Type B pancreatic cell (in vitro differentiated cells): ENCODE data around the gene CLCN4. TPM values are rescaled to one million over a fixed set of nuclear protein-coding genes. Genes with fewer than 3 reads are reported as not detected.

Experiments used
- DNase-seq: peaks from one replicate; pipeline ENCODE4 v3.0.0; 2021; ENCODE audit warnings: mixed read lengths; ENCODE audit not compliant: unreplicated experiment; ENCODE audit errors: extremely low spot score
- H3K27ac Mint-ChIP-seq: 2 replicates; pipeline ENCODE4 v1.8.0; 2021; ENCODE audit warnings: mild to moderate bottlenecking, mixed read lengths
- H3K27me3 Mint-ChIP-seq: 2 replicates; pipeline ENCODE4 v1.8.0; 2021; ENCODE audit warnings: mixed read lengths
- H3K36me3 Mint-ChIP-seq: 2 replicates; pipeline ENCODE4 v1.8.0; 2021; ENCODE audit warnings: mixed read lengths
- H3K4me1 Mint-ChIP-seq: one replicate; pipeline ENCODE4 v1.8.0; 2021; ENCODE audit warnings: mixed read lengths; ENCODE audit not compliant: unreplicated experiment
- H3K4me3 Mint-ChIP-seq: 2 replicates; pipeline ENCODE4 v1.8.0; 2021; ENCODE audit warnings: mild to moderate bottlenecking, mixed read lengths
- H3K9me3 Mint-ChIP-seq: 2 replicates; pipeline ENCODE4 v1.8.0; 2021; ENCODE audit warnings: mixed read lengths
- CTCF ChIP-seq: fragments of 200-600 bp; sonication (generic); conservative IDR thresholded peaks from 2 replicates; pipeline ENCODE4 v1.5.0; 2021; ENCODE audit warnings: antibody characterized with exemption, mild to moderate bottlenecking
- total RNA-seq: library from RNA; stranded (reverse); gene quantifications from 2 replicates; pipeline ENCODE4 v1.2.1, GENCODE V29; 2021; ENCODE audit warnings: low replicate concordance

Gene CLCN4
- total RNA-seq, 1 donor from 2014 or later: 13.0 TPM

GRCh38 chrX:10174810-10175209, 18.0 kb downstream of the CLCN4 start:
- Mint-ChIP-seq H3K4me1 (peaks cover 8% of the 10 kb centered on the region), H3K4me3 (no peak overlapping the region), H3K36me3 (peaks cover 4% of the 10 kb centered on the region), H3K27me3 (no peaks in the 10 kb centered on the region), H3K27ac (no peak overlapping the region), H3K9me3 (peaks cover 8% of the 10 kb centered on the region)
- no peak for DNase-seq
- no peak for TF ChIP-seq CTCF

GRCh38 chrX:10175319-10175871, 18.6 kb downstream of the CLCN4 start:
- no peaks in the 10 kb centered on the region for H3K27me3 Mint-ChIP-seq
- H3K27ac Mint-ChIP-seq: no peak overlapping the region
- no peak for DNase-seq
- H3K36me3 Mint-ChIP-seq: peaks cover 4% of the 10 kb centered on the region
- peaks cover 8% of the 10 kb centered on the region for H3K4me1 Mint-ChIP-seq
- H3K4me3 Mint-ChIP-seq: no peak overlapping the region
- peaks cover 8% of the 10 kb centered on the region for H3K9me3 Mint-ChIP-seq
- TF ChIP-seq CTCF: no peak

- Mint-ChIP-seq H3K4me3 (no peak overlapping the region), H3K4me1 (peaks cover 8% of the 10 kb centered on the region), H3K9me3 (peaks cover 8% of the 10 kb centered on the region), H3K27ac (no peak overlapping the region), H3K27me3 (no peaks in the 10 kb centered on the region), H3K36me3 (peaks cover 4% of the 10 kb centered on the region)
- TF ChIP-seq CTCF: no peak
- DNase-seq: no peak
Observed at GRCh38 chrX:10176121-10177003, 19.6 kb downstream of the CLCN4 start.

GRCh38 chrX:10177004-10177396, 20.2 kb downstream of the CLCN4 start:
- H3K9me3 Mint-ChIP-seq: peaks cover 8% of the 10 kb centered on the region
- no peaks in the 10 kb centered on the region for H3K27me3 Mint-ChIP-seq
- no peak for DNase-seq
- no peak overlapping the region for H3K4me3 Mint-ChIP-seq
- peaks cover 8% of the 10 kb centered on the region for H3K4me1 Mint-ChIP-seq
- peaks cover 4% of the 10 kb centered on the region for H3K36me3 Mint-ChIP-seq
- no peak for TF ChIP-seq CTCF
- H3K27ac Mint-ChIP-seq: no peak overlapping the region

GRCh38 chrX:10177601-10178000, 20.8 kb downstream of the CLCN4 start:
- H3K4me1 Mint-ChIP-seq: peaks cover 8% of the 10 kb centered on the region
- H3K9me3 Mint-ChIP-seq: peaks cover 4% of the 10 kb centered on the region
- H3K27me3 Mint-ChIP-seq: no peaks in the 10 kb centered on the region
- no peak for TF ChIP-seq CTCF
- DNase-seq: no peak
- H3K36me3 Mint-ChIP-seq: peaks cover 4% of the 10 kb centered on the region
- H3K27ac Mint-ChIP-seq: no peak overlapping the region
- H3K4me3 Mint-ChIP-seq: no peak overlapping the region
